HG03108 (cell line): ENCODE data around the gene COPB1.
"Not testable (repeated sequence)": the region's sequence is repeated elsewhere in the genome, so short reads cannot be mapped to it uniquely, and the experiment has no call there.

Experiments
- ATAC-seq: cut with Tn5 transposase; IDR thresholded peaks from one replicate; pipeline ENCODE4 v1.9.1; 2021; ENCODE audit warnings: moderate library complexity; ENCODE audit not compliant: unreplicated experiment

Gene COPB1

GRCh38 chr11:14499560-14500180 is at the start of gene COPB1:
Gene COPB1, minus strand, starts transcription at chr11:14499811. Its CDS starts 883 bp downstream, at chr11:14498928.
- peak; percentile 90 for ATAC-seq

GRCh38 chr11:14547440-14547839 is 47.8 kb upstream of the COPB1 start:
- no peak for ATAC-seq

GRCh38 chr11:14546672-14547071 is 47.1 kb upstream of the COPB1 start:
- ATAC-seq, result no peak

- ATAC-seq, result peak; percentile 86
Observed at GRCh38 chr11:14544611-14545010, 45.0 kb upstream of the COPB1 start.

GRCh38 chr11:14543260-14543659 is 43.6 kb upstream of the COPB1 start:
- no peak for ATAC-seq

- ATAC-seq, result no peak
Observed at GRCh38 chr11:14542324-14542723, 42.7 kb upstream of the COPB1 start.

- ATAC-seq, result no peak
Observed at GRCh38 chr11:14541192-14541947, 41.8 kb upstream of the COPB1 start.

GRCh38 chr11:14539982-14540421 is 40.4 kb upstream of the COPB1 start:
- ATAC-seq, result no peak

GRCh38 chr11:14538926-14539554 is 39.4 kb upstream of the COPB1 start:
- ATAC-seq, result no peak

GRCh38 chr11:14538271-14538925 is 38.8 kb upstream of the COPB1 start:
- ATAC-seq, result no peak

- ATAC-seq, result no peak
Observed at GRCh38 chr11:14537134-14537599, 37.6 kb upstream of the COPB1 start.

GRCh38 chr11:14535166-14535565 is 35.6 kb upstream of the COPB1 start:
- ATAC-seq, result not testable (repeated sequence)

GRCh38 chr11:14529951-14530350 is 30.3 kb upstream of the COPB1 start:
- no peak for ATAC-seq

- ATAC-seq, result no peak
Observed at GRCh38 chr11:14529321-14529720, 29.7 kb upstream of the COPB1 start.

GRCh38 chr11:14522801-14523200 is 23.2 kb upstream of the COPB1 start:
- no peak for ATAC-seq

- ATAC-seq, result no peak
Observed at GRCh38 chr11:14522245-14522644, 22.6 kb upstream of the COPB1 start.

GRCh38 chr11:14520747-14521151 is 21.1 kb upstream of the COPB1 start:
- ATAC-seq, result no peak

GRCh38 chr11:14519917-14520746 is 20.5 kb upstream of the COPB1 start, which contains the start of gene PSMA1:
Gene PSMA1, minus strand, starts transcription at chr11:14520386. Its CDS starts 87 bp downstream, at chr11:14520299.
- ATAC-seq, result peak; percentile 93

- no peak for ATAC-seq
Observed at GRCh38 chr11:14519597-14519916, 19.9 kb upstream of the COPB1 start.

GRCh38 chr11:14518820-14519219 is 19.2 kb upstream of the COPB1 start:
- ATAC-seq, result no peak
